GM18498 (cell line): ENCODE data around the gene ATAT1.

Experiments
- ATAC-seq: cut with Tn5 transposase; IDR thresholded peaks from one replicate; pipeline ENCODE4 v1.9.1; 2021; ENCODE audit warnings: mild to moderate bottlenecking, moderate library complexity; ENCODE audit not compliant: unreplicated experiment

ATAT1 gene

DNA sequence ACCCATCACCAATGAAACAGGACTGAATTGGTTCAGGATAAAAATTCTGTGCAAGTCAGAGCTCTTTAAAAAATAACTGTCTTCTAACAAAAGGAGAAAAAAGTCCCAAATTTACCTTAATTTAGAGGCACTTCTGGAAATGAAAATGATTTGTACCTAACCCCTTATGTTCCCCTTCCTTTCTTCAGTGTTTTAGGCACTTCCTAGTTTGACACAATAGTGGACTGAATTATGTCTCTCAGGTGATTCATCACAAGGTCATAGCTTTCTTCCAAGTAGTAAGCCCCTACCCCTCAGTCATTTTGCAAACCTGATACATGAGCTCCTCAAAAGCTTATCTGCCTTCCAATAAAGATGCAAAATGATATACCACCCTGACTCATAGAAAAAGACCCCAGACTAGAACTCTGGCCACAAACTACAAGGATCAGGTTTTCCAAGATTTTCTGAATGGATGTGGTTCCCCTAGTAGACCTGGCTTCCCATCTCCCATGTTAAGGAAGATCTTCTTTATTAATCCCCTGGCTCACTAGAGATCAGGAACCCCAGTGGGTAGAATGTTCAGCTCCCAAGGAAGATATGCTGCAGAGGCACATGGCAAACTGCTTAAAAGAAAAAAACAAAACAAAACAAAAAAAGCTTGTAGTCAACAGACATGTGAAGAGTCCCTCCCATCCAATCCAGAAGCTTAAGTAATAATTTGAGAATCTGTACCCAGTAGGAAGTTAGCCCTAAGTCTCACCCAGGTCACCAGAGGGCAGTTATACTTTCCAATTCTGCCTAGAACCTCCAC is 13.2 kb upstream of the ATAT1 start:
- no peak for ATAC-seq

DNA sequence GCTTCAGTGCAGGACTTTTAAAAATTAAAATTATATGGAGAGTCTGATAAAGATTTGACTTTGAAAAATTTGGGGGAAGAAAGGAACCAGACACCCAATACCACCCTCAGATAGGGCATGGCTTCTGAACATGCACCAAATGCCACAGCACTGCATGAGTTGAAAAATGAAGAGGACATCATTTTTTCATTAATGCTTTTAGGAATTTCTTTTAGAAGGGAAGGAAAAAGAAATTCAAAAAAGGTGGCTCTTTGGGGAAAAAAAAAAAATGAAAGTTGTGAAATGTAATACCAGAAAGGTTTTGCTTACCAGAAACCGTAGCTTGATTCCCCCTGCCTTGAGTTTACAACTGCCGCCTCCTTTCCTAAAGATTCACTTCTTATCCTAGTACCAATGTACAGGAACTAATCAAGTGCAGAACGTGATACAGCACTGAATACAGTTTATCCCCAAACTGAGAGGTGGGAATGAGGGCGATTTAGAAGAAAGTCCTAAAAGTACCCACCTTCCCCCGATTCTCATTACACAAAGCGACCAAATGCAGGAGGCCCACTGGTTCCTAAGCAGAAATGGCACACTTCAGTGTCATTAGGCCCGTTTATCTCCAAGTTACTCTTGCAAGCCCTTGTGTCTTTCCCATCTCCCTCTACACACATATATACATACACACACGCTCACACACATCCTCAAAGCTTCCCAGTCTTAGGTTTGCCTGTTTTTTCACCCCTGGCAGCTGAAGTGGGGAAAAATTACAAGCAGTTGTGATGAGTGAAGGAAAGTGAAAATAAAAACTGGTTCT is 12.4 kb upstream of the ATAT1 start:
- no peak for ATAC-seq

DNA sequence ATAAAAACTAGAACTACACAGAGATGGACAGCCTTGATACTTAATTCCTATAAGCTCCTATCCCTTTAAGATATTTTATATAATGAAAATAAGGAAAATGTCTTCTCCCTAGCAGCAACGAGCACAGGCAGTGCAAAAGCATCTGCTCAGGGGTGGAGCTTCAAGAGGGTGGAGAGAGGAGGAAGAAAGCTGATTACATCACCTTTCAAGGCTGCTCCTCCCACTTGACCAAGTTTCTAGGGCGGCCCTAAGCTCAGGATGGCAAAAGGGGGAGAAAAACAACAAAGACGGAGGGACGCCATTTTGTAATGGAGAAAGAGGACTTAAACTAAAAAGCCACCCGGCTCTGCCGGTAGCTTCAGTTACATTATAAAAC is 11.8 kb upstream of the ATAT1 start:
- peak; percentile 45 for ATAC-seq

DNA sequence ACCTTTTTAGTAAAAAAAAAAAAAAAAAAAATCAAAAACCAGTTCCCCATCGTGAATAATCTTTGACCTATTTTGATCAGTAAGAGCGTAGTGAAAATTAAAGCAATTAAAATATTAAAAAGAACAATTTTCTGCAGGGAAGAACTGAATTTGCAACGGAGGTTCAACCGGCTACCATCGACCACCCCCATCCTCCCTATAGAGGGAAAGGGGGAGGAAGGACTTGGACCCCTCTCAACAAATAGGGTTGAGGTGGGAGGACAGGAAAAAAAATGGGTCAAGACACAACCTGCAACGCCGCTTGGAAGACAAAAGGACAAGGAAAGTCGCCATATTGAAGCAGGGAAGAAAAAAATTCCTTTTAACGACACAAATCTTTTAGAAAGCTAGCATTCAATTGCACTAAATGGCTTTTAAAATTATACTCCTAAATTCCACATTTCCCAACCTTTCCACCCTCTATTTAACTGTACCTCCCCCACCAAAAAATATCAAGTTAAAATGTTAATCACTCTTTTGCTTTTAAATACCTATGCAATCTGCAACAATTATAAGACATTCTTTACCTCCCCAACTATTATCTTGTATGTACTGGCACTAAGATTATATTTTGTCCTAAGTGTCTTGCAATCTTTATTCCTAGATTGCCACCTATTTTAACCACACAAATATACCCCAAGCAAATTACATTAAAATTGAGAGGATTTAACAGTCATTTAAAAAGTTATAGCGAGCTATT is 11.3 kb upstream of the ATAT1 start:
- ATAC-seq = no peak

DNA sequence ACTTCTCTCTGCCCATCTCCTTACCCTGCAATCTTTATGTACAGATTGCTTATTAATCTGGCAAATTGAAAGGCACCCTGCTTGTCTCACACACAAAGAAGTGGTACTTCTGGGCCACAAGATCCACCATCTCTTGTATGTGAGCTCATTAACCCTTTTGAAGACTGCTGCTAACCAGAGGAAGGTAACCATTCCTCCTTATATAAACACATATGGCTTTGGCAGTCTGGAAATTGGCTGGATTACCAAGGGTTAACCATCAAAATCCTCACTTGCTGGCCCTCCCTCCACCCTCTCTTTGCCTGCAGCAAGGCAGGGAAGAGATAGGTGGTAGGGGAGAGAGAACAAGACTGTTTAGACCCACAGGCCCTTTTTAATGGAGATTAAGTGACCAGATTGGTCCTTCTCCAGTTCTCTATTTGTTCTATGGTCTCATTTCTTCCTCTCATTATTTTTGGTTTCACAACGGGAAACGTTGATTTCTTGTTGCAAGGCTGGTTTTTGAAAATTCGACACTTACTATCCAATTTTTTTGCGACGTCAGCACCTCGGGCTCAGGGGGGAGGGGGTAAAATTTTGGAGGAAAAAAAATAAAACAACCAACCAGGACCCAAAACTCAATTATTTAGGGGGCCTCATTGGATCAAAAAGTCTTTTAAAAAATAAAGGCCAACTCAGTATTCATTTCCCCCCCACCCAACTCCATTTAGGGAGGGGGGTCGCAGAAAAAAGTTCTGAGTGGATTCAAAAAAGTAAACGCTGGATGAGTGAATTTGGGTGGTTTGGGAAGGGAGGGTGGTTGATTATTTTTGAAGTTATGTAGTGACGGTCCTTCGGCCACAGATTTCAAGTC is 10.5 kb upstream of the ATAT1 start:
- no peak for ATAC-seq

DNA sequence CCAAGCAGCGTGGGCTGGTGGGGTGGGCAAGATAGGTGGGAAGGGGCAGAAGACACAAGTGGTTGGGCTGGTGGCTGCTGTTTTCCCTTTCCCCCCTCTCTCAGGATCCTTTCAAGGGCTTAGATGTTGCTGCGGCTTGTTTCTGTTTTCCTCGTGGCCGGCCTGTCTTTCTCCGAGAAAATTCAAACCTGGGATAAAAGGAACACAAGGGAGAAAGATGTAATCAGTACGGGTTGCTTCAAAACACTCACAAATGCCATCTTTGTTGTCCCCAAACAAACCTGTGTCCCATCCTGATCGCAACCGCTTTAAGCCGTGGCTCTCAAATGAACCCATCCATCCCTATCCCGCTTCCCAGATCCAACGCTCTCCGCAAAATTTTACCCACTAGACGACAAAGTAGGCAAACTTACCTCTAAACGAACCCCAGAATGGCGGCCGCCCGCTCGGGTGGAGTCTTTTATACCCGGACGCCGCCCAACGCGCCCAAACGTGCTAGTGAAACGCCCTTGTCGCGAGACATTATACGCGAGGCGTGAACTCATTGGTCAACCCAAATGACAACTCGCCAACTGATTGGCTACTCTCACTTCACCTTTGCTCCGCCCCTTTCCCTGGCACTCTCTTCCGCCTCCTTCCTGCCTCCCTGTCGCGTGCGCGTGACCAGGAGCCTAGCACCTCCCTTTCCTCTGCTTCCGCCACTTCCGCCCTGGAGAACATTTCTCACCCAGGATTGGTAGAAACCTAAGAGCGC is 9.7 kb upstream of the ATAT1 start, which contains the start of gene PPP1R10:
TSS of gene PPP1R10 (minus strand) at position 433 of the 754 bp plus-strand sequence. CDS start 7,299 bp downstream, outside the sequence.
- peak; percentile 82 for ATAC-seq

DNA sequence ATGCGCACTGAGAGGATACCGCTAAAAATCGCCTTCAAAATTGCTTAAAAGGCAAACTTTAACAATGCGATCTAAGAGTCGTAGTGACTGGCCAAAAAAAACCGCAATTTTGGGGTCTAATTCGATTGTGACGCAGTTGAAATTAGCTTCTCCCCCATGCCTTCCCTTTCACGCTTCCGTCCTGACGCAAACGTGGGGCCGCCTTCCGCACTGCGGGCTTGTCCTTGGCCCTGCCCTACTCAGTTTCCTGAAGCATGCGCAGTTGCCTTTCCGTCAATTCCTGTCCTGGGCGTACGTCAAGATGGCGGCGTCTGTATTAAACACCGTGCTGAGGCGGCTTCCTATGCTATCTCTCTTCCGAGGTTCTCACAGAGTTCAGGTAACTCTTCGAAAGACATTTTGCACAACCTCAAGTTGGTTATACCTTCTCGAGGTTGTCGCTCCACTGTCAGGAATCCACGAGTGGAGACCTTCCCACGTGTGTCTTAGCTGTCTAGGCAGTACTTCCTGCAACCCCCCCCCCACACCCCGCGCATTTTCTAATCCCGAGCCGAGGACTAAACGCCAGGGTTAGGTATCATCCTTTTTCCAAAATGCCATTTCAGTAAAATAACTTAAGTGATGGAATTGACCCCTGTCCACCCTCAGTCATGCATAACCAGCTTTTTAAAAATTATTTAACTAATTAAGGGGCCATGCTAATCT is 9.0 kb upstream of the ATAT1 start, which contains the start of gene MRPS18B:
TSS of gene MRPS18B (plus strand) at position 276 of the 705 bp plus-strand sequence. CDS start at position 302, 26 bp downstream.
- peak; percentile 77 for ATAC-seq

DNA sequence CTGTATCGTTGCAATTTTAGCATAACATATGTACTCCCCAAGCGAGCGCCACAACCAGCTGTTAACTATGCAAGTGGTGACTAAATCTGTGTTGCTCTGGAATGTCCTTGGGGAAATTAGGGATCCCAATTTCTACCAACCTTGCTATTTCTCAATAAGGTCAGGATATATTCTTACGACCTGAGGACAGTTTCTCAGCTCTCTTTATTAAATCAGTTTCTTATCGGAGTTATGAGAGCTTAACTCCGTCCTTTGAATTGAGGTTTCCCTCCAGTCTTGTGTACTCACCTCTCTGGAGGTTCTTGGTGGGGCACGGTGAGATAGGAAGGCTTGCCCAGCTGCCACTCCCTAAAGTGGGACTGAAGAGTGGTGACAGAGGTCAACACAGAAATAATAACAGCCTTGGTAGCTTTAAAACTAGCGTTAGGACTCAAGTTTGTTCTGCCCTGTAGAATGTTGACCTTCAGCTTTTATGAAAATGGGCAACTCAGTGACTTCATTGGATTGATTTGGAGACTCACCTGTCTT is 8.3 kb upstream of the ATAT1 start:
- ATAC-seq = no peak

DNA sequence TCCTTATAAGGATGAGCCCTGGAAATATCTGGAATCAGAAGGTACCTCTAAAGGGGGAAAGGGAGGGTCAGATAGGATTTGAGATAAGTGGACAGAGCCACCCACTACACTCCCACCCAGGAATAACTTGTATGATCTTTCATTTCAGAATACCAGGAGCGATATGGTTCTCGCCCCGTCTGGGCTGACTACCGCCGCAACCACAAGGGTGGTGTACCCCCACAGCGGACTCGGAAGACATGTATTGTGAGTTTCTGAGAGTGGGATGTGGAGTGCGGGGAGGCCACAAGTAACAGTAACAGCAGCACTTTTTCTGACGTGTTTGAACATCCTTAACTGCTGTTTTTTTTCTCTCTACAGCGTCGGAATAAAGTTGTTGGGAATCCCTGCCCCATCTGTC is 7.1 kb upstream of the ATAT1 start:
- ATAC-seq = no peak

DNA sequence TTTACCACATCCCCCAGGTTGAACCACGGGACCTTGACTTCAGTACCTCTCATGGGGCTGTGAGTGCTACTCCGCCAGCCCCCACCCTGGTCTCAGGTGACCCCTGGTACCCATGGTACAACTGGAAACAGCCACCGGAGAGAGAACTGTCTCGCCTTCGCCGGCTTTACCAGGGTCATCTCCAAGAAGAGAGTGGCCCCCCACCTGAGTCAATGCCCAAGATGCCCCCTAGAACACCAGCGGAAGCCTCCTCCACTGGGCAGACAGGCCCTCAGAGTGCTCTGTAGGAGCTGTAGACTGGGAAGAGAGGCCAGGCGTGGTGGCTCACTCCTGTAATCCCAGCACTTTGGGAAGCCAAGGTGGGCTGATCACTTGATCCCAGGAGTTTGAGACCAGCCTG is 1.2 kb upstream of the ATAT1 start:
- no peak for ATAC-seq

DNA sequence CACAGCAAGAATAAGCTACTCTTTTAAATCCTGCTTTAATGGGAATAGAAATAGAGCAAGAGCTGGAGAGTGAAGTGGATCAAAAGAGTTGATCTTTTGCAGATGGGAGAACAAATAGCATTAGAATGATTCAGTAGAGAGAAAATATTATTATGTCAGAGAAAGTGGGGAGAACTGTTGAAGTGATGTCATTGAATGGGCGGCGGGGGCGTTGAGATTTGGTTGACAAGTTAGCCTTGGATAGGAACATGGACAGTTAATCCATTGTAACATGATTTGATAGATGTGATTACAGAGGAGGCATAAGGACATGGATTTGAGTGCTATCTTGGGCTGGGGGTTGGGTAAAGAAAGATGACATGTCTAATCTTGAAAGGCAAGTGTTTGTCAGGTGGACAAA is 9.2 kb downstream of the ATAT1 start:
- no peak for ATAC-seq

DNA sequence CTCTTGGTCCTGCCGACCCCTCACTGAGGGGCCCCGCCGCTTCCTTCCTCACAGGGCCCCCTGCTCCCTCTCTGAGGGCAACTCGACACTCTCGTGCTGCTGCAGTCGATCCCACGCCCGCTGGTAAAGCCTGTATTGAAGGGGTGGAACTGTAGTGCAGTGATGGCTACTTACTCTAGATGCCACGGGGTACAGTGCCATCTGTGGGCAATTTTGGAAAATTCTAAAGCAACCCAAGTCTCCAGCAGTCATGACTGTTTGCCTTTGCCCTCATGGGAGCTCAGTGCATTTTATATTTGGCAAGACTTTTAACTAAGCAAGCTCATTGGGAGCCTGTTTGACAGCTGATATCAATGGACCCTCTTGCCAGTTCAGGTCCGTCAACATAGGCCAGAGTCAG is 13.8 kb downstream of the ATAT1 start:
- no peak for ATAC-seq

DNA sequence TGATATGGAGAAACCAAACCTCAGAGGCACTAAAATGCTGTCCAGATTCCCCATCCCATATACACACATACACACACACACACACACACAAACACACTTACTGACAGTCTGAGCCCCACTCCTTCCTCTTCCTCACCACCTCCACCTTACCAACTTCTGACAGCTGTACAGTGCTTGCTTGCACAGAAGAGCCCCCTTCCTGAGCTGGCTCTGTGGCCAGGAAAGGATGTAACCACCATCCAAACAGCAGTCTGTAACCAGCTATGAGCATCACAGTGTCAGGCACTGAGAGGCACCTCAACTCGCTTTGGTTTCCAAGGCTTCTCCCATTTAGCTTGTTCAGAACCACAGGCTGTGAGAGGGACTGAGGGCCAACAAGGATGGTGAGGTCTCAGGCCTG is 14.4 kb downstream of the ATAT1 start:
- no peak for ATAC-seq

DNA sequence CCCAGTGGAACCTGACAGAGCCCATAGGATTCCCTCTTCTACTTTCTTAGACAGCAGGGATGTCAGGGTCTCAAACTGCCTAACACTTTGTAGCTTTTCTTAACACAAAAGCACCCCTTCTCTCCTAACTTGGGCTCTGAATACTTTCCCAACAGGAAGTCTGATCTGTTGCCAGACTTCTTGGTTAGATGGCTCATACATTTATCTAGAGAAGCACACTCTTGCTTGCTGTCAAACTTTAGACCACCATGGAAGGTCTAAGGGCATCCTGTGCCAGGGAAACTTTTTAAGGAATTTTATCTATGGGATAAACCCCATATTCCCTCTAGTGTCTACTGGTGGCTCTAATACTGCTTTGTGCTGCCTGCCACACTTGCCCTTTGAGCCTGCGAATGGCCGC is 17.0 kb downstream of the ATAT1 start:
- no peak for ATAC-seq

DNA sequence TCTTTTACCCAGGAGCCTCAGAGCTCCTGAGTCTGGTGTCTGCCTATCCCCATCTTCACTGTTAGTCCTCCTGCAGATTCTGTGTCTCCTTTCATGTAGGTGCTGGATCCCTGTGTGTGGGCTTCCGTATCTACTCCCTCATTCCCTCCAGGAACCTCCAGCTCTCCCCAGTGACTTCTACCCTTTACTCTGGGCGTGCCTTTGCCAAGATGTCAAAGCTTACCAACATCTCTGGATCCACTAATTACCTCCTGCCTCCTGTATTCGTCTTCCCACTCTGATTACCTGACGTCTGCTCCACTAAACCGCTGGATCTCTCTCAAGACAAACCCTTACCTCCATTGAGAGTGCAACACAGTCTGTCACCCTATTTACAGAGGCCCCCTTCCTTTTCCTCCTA is 18.1 kb downstream of the ATAT1 start:
- ATAC-seq = no peak

DNA sequence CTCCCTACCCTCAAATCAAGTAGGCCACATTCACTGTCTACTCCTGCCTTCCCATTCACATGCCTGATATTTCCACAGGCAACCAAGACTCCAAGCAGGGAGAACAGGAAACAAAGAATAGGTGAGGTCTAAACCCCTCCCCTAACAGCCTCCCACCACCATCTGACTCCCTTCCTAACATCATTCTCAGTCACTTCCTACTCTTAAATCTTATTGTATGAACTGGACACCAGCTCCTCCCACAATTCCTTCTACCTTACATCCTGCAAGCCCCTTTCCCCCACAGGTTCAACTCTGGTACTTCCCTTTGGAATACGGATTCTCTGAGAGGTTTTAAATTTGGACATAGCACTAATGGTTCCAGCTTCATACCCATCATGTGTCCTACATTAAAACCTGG is 19.3 kb downstream of the ATAT1 start:
- no peak for ATAC-seq

DNA sequence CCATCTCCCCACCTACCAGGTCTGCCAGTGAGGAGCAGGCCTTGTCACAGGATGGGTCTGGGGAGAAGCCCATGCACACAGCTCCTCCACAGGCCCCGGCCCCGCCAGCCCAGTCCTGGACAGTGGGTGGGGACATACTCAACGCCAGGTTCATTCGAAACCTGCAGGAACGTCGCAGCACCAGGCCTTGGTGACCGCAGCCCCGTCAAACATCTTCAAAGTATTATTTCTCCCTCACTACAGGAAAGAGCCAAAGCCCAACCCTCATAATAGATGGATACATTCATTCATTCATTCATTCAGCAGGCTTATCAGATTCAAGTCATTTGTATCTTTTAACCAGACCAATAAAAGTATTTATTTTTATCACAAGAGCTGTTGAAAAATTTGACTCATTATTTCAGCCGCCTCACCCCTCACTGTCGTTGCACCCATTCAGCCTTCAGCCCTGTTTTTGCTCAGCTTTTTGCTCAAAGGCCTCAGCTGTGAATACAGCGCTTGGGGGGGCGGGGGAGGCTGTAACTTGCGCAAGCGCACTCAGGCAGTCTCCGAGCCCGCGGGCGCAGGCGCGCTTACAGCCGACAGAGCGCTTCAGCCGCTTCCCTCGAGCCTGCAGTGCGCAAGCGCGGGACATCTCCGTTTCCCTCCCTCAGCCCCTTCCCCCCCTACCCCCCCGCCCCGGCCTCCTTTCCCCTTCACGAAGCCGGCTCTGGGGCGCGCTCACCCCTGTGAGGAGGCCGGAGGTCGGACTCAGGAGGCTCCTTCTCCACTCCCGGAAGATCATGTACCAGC is 20.0 kb downstream of the ATAT1 start, which contains the start of gene C6orf136:
TSS of gene C6orf136 (plus strand) at position 684 of the 792 bp plus-strand sequence. CDS start at position 783, 99 bp downstream.
- ATAC-seq = peak; percentile 59
